ENCODE data around the gene TRIM17. TPM values are rescaled to one million over a fixed set of nuclear protein-coding genes. Genes with fewer than 3 reads are reported as not detected.
A peak's percentile ranks its signal among the peaks of the same experiment; 100 is the strongest.
"Not testable (repeated sequence)": the region's sequence is repeated elsewhere in the genome, so short reads cannot be mapped to it uniquely, and the experiment has no call there.

The TRIM17 gene
- polyA plus RNA-seq, 4 donors, result 7.0 to 8.5 (median 8.1) TPM

DNA sequence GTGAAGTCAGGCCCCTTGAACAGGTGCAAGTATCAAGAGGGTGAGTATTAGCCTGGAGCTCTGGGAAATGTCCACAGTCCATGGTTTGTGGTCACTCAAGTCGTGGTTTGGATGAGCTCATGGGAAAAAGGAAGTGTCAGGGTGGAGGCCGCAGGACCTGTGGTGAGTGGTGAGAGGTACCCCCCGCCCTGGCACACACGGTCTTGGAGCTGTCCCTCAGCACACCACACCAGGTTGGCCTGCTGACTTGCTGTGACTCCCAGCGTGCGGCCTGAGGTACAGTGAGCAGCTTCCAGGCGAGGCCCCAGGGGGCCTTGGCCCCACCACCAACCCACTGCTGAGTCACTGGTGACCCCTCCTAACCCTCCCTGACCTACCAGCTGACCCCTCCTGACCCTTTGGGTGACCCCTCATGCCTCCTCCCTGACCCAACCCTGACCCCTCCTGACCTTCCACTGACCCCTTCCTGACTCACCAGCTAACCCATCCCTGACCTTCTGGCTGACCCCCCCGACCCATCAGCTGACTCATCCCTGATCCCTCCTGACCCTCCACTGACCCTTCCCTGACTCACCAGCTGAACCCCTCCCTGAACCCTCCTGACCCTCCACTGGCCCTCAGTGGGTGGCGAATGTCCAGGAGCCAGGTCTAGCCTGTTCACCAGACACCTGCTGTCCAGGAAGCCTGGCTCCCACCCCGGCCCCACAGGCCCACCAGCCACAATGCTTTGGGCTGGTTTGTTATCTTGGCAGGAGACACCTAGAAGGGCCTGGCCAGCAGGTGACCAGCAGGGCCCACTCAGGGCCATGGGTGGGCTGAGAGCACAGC, 35.7 kb upstream of the TRIM17 start:
- no peak for DNase-seq (ENCODE audit: low read depth in 4 of 4, low spot score in 3 of 4)

DNA sequence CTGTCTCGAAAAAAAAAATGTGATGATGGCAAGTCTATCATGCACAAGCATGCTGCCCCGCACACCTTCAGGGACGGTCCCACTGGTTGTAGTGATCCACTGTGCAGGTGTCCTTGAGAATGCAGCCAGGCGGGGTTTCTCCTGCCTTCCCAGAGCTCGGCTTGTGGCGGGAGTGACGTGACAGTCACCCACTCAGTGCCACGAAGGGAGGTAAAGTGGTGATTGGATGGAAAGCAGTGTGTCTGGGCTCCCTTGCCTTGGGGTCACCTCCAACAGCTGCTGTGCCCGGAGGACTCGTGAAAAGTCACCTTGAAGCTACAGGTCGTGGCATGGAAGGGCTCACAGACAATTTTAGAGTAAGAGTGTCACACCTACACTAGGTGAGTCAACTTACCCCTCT, 33.5 kb upstream of the TRIM17 start:
- DNase-seq (ENCODE audit: low read depth in 4 of 4, low spot score in 3 of 4), result no peak

DNA sequence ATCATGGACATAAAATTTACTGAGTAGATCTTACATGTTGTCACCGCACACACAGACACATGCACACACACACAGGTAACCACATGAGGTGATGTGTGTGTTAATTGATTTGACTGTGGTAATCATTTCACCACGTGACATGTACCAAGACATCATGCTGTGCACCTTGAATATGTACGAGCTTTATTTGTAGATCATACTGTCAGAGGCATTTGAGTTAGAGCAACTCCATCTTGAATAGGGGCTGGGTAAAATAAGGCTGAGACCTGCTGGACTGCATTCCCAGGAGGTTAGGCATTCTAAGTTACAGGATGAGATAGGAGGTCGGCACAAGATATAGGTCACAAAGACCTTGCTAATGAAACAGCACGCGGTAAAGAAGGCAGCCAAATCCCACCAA, 31.7 kb upstream of the TRIM17 start:
- no peak for DNase-seq (ENCODE audit: low read depth in 4 of 4, low spot score in 3 of 4)

DNA sequence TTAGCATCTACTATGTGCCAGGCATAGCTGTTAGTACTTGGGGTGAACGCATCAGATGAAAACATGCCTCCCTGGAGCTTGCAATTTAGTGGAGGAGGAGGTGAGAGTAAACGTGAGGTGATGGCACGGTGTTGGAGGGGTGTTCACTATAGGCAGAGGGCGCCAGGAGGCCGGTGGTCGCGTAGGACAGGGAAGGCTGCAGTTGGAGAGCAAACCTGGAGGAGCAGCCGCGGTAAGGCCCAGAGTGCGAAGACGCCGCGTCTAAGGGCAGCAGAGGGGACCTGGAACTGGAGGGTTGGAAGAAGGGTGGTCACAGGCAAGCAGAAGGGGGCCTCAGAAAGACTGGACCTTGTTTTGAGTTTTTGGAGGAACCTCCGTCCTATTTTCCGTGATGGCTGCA, 30.2 kb upstream of the TRIM17 start:
- DNase-seq (ENCODE audit: low read depth in 4 of 4, low spot score in 3 of 4), result no peak

DNA sequence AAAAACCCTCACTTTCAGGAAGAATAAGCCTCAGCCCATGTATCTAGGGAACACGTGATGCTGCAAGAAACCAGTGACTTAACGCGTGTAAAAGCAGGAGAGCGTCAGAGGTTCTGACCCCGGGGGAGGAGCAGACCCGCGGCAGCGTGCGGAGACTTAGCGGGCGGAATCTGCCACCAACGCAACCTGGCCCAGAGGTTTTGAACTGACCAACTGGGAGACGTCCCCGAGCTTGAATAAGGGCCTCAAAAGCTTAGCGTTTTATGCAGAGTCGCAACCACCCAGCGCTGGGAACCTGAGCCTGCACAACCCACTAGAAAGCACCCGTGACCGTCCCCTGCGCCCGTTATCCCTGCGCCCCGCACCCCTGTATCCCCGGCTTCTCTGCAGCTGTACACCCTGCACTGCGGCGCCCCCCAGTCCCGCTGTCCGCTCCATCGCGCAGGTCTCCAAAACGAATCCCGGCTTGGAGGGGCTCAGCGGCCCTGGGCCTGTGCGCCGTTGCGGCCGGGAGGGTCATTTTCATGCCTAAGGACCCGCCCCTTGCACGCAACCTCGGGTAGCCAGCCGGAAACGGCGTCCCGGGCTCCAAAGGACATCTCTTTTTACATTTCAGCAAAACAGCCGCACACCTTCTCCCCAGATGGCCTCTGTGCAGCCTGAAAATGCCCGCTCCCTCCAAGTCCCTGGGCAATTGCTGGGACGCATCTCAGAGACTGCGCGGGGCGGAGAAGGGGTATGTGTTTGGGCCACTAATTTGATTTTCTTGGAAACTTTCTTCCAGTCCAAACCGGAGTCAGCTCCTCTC, 29.4 kb upstream of the TRIM17 start:
- DNase-seq (ENCODE audit: low read depth in 4 of 4, low spot score in 3 of 4), result peak in 1 of 4 donors; percentile 43

DNA sequence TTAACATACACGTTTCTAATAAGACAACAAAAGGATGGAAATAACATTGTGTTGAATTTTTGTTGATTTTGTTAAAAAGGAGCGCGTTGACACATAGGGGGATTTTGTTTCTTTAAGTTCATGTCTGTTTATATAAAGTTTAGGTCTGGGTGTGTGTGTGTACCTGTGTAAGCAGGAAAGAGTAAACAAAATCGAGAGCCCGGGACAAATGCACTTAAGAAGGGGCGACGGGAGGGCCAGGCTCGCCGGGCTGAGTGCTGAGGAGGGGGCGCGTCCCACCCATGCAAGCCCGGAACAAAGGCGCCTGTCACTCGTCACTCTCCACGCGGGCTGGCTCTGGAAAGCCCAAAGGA, 28.8 kb upstream of the TRIM17 start:
- no peak for DNase-seq (ENCODE audit: low read depth in 4 of 4, low spot score in 3 of 4)

DNA sequence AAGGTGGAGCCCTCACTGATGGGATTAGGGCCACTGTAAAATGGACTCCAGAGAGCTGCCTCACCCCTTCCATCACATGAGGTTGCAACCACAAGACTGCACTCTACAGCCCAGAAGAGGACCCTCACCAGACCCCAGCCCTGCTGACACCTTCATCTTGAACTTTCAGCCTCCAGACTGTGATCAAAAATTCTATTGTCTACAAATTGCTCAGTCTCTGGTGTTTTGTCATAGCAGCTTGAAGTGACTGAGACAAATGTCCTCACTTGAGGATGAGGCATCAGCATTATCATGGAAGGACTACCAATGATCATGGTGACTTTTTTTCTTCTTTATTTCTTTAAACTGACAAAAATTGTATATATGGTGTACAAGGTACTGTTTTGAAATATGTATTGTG, 26.7 kb upstream of the TRIM17 start:
- no peak for DNase-seq (ENCODE audit: low read depth in 4 of 4, low spot score in 3 of 4)

DNA sequence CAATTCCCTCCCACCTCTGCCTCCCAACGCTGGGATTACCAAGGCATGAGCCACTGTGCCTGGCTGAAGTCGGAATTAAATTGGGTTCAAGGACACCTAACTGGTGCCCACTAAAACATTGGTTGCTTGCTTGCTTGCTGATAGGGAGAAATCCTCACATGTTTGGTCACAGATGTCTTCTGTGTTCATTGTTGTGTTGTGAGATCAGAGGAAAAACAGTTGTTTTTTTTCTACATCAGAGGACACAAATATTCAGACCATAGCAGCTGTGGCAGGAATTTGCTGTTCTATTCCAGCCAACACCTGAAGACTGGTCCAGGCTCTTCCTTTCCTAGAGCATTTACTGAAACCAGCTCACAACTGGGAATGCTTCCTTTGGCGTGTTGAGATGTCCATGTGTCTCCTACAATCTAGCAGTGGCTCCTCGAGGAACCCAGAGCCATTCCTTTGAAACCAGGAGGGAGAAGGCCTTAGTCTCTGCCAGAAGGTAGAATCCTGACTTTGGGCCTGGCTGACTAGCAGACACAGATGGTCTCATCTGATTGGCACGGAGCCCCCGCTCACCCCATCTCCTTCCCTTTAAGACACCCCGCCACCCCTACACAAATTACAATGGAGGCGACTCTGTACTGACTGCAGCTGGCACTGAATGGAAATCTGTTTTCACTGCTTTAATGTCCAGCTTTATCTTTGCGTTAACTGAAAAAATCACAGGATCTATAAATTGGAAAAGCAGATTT, 24.3 kb upstream of the TRIM17 start:
- no peak for DNase-seq (ENCODE audit: low read depth in 4 of 4, low spot score in 3 of 4)

DNA sequence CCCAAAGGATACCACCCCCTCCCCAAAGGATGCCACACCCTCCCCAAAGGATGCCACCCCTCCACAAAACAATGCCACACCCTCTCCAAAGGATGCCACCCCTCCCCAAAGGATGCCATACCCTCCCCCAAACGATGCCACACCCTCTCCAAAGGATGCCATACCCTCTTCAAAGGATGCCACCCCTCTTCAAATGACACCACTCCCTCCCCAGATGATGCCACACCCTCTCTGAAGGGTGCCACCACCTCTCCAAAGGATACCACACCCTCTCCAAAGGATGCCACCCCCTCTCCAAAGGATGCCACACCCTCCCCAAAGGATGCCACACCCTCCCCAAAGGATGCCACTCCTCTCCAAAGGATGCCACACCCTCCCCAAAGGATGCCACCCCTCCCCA, 21.6 kb upstream of the TRIM17 start:
- no peak for DNase-seq (ENCODE audit: low read depth in 4 of 4, low spot score in 3 of 4)

DNA sequence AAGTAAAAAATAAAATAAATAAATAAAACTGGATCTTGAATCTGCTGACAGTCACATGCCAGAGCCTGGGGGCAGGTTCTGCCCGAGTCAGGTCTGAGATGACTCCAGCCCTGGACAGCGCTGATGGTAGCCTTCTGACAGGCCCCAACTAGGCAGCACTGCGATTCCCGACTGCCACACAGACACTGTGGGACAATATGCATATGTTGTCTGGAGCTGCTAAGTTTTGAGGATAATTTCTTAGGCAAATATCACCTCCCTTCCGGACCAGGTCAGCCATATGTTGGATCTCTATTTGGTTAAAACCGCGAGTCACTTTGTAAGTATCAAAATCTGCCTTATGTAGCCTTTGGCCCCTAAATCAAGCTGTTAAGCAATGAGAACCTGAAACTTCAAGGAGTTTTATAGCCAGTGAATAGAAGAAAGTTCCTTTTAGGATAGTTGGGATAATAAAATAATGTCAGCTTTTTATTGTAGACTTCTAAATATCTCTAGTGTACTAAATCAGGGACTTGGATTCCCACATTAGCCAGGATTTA, 20.8 kb upstream of the TRIM17 start:
- no peak for DNase-seq (ENCODE audit: low read depth in 4 of 4, low spot score in 3 of 4)

DNA sequence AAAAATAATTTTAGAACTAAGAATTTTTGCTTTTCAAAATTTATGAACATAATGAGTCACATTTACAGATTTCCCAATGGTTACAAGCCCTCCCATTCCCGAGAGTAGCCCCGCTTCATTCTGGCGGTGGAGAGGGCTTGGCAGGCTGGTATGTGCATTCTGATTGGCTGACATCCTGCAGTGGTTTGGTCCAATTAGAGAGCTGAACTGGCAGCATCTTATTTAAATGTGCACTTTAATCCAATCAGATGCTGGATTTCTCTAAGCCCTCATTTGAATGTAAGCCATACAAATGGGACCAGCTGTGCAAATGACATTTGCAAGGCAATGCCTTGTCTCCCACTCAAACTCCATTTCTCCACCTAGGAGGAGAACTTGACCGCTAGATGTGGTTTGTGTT, 18.0 kb upstream of the TRIM17 start:
- no peak for DNase-seq (ENCODE audit: low read depth in 4 of 4, low spot score in 3 of 4)

DNA sequence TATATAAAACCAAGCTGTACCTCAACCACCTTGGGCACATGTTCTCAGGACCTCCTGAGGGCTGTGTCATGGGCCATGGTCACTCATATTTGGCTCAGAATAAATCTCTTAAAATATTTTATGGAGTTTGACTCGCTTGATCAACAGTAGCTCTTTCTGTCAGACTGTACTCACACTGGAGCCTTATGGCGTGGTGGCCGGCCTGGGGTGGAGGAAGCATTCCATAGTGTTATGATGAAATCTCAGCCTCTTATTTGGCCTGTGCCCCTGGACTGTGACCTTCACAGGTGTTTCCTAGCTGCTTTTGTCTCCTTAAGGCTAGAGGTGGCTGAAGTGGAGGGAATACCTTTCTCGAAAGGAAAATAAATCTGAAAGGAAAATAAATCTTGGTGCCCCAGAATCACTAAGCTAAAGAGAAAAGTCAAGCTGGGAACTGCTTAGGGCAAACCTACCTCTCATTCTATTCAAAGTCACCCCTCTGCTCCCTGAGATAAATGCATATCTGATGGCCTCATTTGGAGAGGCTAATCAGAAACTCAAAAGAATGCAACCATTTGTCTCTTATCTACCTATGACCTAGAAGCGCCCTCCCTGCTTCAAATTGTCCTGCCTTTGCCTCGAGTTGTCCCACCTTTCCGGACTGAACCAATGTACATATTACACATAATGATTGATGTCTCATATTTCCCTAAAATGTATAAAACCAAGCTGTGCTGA, 16.8 kb upstream of the TRIM17 start:
- DNase-seq (ENCODE audit: low read depth in 4 of 4, low spot score in 3 of 4), result not testable (repeated sequence)

DNA sequence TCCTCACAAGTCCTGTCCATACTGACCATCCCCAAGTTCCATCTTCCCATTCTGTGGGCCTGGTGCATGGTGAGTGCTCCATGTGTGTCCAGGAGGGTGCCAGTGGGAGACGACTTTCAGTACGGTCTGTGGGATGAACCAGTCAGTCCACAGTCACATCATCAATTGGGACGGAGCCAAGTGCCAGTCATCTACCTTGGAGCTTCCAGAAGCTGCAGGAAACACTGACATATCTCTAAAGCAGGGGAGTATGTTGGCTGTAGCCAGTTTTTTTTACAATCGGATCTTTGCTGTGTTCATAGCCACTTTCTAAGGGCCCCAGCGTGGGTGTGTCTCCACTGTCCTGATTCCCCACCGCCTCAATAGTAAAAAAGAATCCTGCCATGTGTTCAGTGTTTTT, 13.6 kb upstream of the TRIM17 start:
- no peak for DNase-seq (ENCODE audit: low read depth in 4 of 4, low spot score in 3 of 4)

DNA sequence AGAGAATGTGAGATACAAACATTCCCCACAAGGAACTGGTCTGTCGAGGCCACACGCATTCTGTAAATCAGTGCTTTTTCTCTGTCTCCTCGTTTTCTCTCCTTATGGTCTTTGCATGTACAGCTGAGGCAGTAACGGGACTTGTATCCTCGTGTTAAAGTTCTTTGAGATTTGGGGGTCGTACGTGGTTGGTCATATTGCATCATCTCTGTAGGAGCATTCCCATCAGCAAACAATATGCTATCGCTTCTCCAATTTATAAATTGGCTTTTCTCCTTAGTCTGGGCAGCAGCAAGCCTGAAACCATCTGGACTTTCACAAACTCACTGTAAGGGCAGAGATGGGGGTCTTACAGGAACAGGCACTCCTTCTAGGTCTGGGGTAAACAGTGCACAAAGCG, 13.0 kb upstream of the TRIM17 start:
- DNase-seq (ENCODE audit: low read depth in 4 of 4, low spot score in 3 of 4), result no peak

DNA sequence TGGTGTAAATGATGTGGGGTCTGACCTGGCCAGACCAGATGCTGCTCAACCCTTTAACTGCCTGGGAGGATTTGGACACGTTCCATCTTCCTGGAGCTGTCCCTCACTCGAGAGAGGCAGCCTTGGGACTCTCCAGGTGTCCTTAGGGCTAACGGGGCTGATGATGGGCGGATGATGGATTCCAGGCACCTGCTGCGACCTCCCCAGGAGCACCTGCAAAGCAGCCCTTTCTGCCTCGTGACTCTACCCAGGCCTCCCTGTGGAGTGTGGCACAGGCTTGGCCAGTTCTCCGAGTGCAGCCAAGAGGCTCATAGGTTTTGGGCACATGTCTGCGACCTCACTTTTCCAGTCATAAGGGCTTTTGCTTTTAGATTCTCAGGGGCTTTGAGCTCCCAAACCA, 12.3 kb upstream of the TRIM17 start:
- DNase-seq (ENCODE audit: low read depth in 4 of 4, low spot score in 3 of 4), result no peak

DNA sequence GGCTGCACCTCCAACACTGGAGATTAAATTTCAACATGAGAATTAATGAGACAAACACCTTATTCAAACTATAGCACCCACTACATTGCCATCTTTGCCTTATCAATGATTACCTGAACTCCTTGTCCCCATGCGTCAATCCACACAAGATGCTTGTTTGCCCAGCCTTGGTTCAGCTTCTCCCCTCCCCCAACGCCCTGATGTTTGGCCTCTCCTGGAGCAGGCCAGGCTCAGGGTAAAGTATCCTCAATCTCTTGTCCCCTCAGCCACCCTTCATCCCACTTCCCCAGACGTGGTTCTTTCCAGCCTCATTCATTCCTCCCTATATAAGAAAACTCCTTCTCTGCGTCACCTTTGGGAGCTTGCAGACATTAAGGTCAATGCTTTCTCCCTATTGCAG, 11.8 kb upstream of the TRIM17 start:
- DNase-seq (ENCODE audit: low read depth in 4 of 4, low spot score in 3 of 4), result no peak

DNA sequence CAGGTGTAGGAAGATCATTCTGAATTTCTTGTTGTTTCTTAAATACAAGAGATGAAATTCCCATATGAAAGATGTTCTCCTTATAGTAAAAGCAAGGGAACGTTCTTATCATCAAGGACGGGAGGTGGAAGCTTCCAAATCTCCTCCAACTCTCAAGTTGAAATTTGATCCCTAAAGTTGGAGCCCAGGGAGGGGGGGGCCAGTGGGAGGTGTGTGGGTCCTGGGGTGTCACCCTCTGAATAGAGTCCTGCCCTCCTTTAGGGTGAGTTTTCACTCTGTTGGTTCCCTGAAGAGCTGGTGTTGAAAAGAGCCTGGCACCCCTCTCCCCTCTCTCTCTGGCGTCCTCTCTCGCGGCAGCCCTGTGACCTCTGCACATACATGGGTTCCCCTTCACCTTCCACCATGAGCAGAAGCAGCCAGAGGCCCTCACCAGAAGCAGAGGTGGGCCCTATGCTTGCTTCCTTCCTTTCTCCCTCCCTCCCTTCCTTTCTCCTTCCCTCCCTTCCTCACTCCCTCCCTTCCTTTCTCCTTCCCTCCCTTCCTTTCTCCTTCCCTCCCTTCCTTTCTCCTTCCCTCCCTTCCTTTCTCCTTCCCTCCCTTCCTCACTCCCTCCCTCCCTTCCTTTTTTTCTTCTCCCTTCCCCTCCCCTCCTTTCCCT, 10.0 kb upstream of the TRIM17 start:
- DNase-seq (ENCODE audit: low read depth in 4 of 4, low spot score in 3 of 4), result no peak

DNA sequence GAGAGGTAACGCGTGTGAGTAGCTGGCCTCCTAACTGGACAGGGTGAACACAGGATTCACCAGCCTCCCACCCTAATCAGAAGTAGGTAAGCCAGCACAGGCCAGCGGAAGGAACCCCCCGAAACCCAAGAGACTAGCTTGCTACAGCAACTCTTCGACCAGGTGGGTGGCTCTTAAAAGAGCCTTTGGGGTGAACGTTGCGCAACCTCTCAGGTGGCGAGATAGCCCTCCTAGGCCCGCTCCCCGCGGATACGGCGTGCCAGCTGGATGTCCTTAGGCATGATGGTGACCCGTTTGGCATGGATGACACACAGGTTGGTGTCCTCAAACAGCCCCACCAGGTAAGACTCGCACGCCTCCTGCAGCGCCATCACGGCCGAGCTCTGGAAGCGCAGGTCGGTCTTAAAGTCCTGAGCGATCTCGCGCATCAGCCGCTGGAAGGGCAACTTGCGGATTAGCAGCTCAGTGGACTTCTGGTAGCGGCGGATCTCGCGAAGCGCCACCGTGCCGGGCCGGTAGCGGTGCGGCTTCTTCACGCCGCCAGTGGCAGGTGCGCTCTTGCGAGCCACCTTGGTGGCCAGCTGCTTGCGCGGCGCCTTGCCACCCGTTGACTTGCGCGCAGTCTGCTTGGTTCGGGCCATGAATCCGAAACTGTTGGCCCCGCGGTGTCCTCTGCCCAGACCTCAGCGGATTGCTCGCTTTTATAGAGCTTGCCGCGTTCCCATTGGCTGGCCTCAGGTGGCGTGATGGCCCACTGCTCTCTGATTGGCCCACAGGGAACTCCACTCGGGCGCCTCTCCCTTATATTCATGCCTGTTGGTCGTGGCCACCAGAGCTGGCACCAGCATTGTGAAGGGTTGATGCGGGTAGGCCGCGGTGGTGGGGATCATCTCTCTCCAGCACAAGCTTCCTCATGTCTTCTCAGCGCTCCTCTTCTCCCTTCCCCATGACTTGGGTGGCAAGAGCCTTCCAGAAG, 8.3 kb upstream of the TRIM17 start:
- no peak for DNase-seq (ENCODE audit: low read depth in 4 of 4, low spot score in 3 of 4)

Data from right renal pelvis (tissue), 4 donors.